K562 (cell line): ENCODE measurements around the gene ADGRB3. TPM values are rescaled to one million over a fixed set of nuclear protein-coding genes. Genes with fewer than 3 reads are reported as not detected.
A peak's percentile ranks its signal among the peaks of the same experiment; 100 is the strongest.

Experiments
- ATF1 ChIP-seq, 2 experiments: fragments of 450-650 bp in 1 of 2; IDR thresholded peaks; 2 replicates each; pipeline ENCODE4 v1.6.1; 2016; ENCODE audit warnings: missing compliant biosample characterization in 1 of 2, missing genetic modification characterization in 1 of 2
- CUX1 ChIP-seq: fragments of 200-800 bp; sonication (Bioruptor generic); IDR thresholded peaks from 2 replicates; pipeline ENCODE4 v1.6.1; 2016; ENCODE audit warnings: missing genetic modification characterization, missing compliant biosample characterization
- IRF9 ChIP-seq: fragments of 450-650 bp; IDR thresholded peaks from 2 replicates; pipeline ENCODE4 v1.6.1; 2016; ENCODE audit warnings: missing biosample characterization, missing genetic modification characterization
- NBN ChIP-seq: fragments of 450-650 bp; IDR thresholded peaks from 2 replicates; pipeline ENCODE4 v1.6.1; 2016; ENCODE audit warnings: low read depth, mild to moderate bottlenecking
- NFYB ChIP-seq: IDR thresholded peaks from 2 replicates; pipeline ENCODE4 v1.6.1; 2011; ENCODE audit warnings: mild to moderate bottlenecking, moderate library complexity; ENCODE audit not compliant: insufficient read length; ENCODE audit errors: extremely low read depth
- PBX2 ChIP-seq, 2 experiments: IDR thresholded peaks in 1 of 2; conservative IDR thresholded peaks in 1 of 2; 2 replicates each; pipeline ENCODE4 v1.6.1; 2016; ENCODE audit warnings: low read depth in 2 of 2, mild to moderate bottlenecking in 1 of 2, missing compliant biosample characterization in 1 of 2, missing genetic modification characterization in 1 of 2, moderate library complexity in 1 of 2
- SNRNP70 ChIP-seq: fragments of 200-400 bp; formaldehyde crosslinking; optimal IDR thresholded peaks from 2 replicates; pipeline ENCODE3; 2017; ENCODE audit warnings: low read depth, low read length
- YBX1 ChIP-seq: fragments of 450-650 bp; IDR thresholded peaks from 2 replicates; pipeline ENCODE4 v1.7.1; 2016; ENCODE audit warnings: mild to moderate bottlenecking
- ZHX1 ChIP-seq: fragments of 150-350 bp; conservative IDR thresholded peaks from 2 replicates; pipeline ENCODE4 v1.6.1; 2014; ENCODE audit warnings: low read length
- ZNF41 ChIP-seq: fragments of 250-450 bp; sonication (Bioruptor Pico); conservative IDR thresholded peaks from 2 replicates; pipeline ENCODE4 v1.4.0; 2020; ENCODE audit warnings: mild to moderate bottlenecking
- ZNF449 ChIP-seq: fragments of 250-450 bp; sonication (Bioruptor Pico); IDR thresholded peaks from 2 replicates; pipeline ENCODE4 v1.8.0; 2022; ENCODE audit warnings: moderate library complexity, mild to moderate bottlenecking, inconsistent platforms
- ZNF644 ChIP-seq: fragments of 200-800 bp; sonication (Bioruptor generic); IDR thresholded peaks from 2 replicates; pipeline ENCODE4 v1.6.1; 2016; ENCODE audit warnings: low read depth, missing genetic modification characterization, missing compliant biosample characterization
- polyA plus RNA-seq, 8 experiments: library from polyadenylated mRNA; depleted of rRNA in 4 of 8; stranded (reverse) in 5 of 8; unstranded in 3 of 8; fragments of >200 nt; fragmentation: Nextera tagmentation in 2 of 8; fragmentation: Illumina TruSeq in 1 of 8; extraction: Ambion mirVana in 2 of 8; extraction: Trizol in 1 of 8; gene quantifications; 2 replicates each; pipeline versions ENCODE4 v1.2.1 to v1.2.3, GENCODE V29; 2011 to 2014; ENCODE audit warnings: inconsistent platforms in 1 of 8, missing spikeins in 1 of 8
- total RNA-seq, 7 experiments: library from RNA; depleted of rRNA in 6 of 7; stranded (reverse); fragments of >200 nt in 6 of 7; fragmentation: Illumina TruSeq in 2 of 7; extraction: Trizol in 2 of 7; gene quantifications; 2 replicates each; pipeline versions ENCODE4 v1.2.1 to v1.2.3, GENCODE V29; 2011 to 2021; ENCODE audit warnings: low replicate concordance in 1 of 7

ADGRB3 gene
- total and polyA plus RNA-seq, 9 of the 15 experiments (the other 6 are each of a cell fraction or from before 2014, with no cell fraction given), result 0.90 to 7.8 (median 2.4) TPM

- no peak for TF ChIP-seq PBX2 (CRISPR knock-in tag; IDR thresholded peaks at IDR 0.05; ENCODE audit: low read depth)
- TF ChIP-seq PBX2 (tag; conservative IDR thresholded peaks at IDR 0.05; ENCODE audit: low read depth), result no peak; the same call in 1 of the 2 replicates
- no peak for TF ChIP-seq ZNF449 (CRISPR knock-in tag)
- no peak for TF ChIP-seq ZNF41
- no peak for TF ChIP-seq YBX1
- TF ChIP-seq NBN, result peak; percentile 58
- no peak for TF ChIP-seq ATF1 (CRISPR knock-in tag; IDR thresholded peaks at IDR 0.05)
- peak; percentile 42; the same call in 1 of the 2 replicates for TF ChIP-seq ATF1 (tag; IDR thresholded peaks at IDR 0.05)
- TF ChIP-seq ZNF644 (tag), result no peak
- no peak for TF ChIP-seq ZHX1
- no peak for TF ChIP-seq NFYB
- no peak for TF ChIP-seq IRF9
- TF ChIP-seq CUX1 (CRISPR knock-in tag), result no peak
- TF ChIP-seq SNRNP70, result no peak
Observed at GRCh38 chr6:68967549-68968300, 332.6 kb downstream of the ADGRB3 start (continued).
